Hepatocyte (in vitro differentiated cells): ENCODE results near the gene DPH5. TPM values are rescaled to one million over a fixed set of nuclear protein-coding genes. Genes with fewer than 3 reads are reported as not detected.

ENCODE experiments used
- DNase-seq: peaks from one replicate; pipeline ENCODE4 v3.0.0-alpha.2; 2016; ENCODE audit warnings: low spot score
- H2AFZ ChIP-seq: fragments of 200-600 bp; sonication (generic); 2 replicates; pipeline ENCODE4 v1.6.0; 2016; ENCODE audit warnings: antibody characterized with exemption, mild to moderate bottlenecking
- H3K27ac ChIP-seq: fragments of 200-600 bp; sonication (generic); 2 replicates; pipeline ENCODE4 v1.5.1; 2016; ENCODE audit warnings: mild to moderate bottlenecking
- H3K27me3 ChIP-seq: fragments of 200-600 bp; sonication (generic); 2 replicates; pipeline ENCODE4 v1.6.1; 2016
- H3K36me3 ChIP-seq: fragments of 200-600 bp; sonication (generic); replicated peaks from 2 replicates; pipeline ENCODE4 v1.5.1; 2016; ENCODE audit warnings: low read depth; ENCODE audit not compliant: insufficient read depth
- H3K4me1 ChIP-seq: fragments of 200-600 bp; sonication (generic); 2 replicates; pipeline ENCODE4 v1.5.1; 2016; ENCODE audit warnings: mild to moderate bottlenecking, moderate library complexity; ENCODE audit not compliant: insufficient read depth
- H3K4me2 ChIP-seq: fragments of 200-600 bp; sonication (generic); 2 replicates; pipeline ENCODE4 v1.6.0; 2016
- H3K4me3 ChIP-seq: fragments of 200-600 bp; sonication (generic); 2 replicates; pipeline ENCODE4 v1.5.1; 2016; ENCODE audit warnings: mild to moderate bottlenecking
- H3K79me2 ChIP-seq: fragments of 200-600 bp; sonication (generic); 2 replicates; pipeline ENCODE4 v1.6.0; 2017; ENCODE audit warnings: mild to moderate bottlenecking
- H3K9me2 ChIP-seq: fragments of 200-600 bp; sonication (generic); replicated peaks from 2 replicates; pipeline ENCODE4 v1.6.0; 2017; ENCODE audit warnings: mild to moderate bottlenecking; ENCODE audit not compliant: insufficient read depth
- H3K9me3 ChIP-seq: fragments of 200-600 bp; sonication (generic); 2 replicates; pipeline ENCODE4 v1.5.1; 2016; ENCODE audit warnings: low read depth, mild to moderate bottlenecking
- H4K20me1 ChIP-seq: fragments of 200-600 bp; sonication (generic); 2 replicates; pipeline ENCODE4 v1.6.0; 2016; ENCODE audit warnings: mild to moderate bottlenecking; ENCODE audit not compliant: insufficient read depth, poor library complexity, severe bottlenecking
- CTCF ChIP-seq: fragments of 200-600 bp; sonication (generic); IDR thresholded peaks from 2 replicates; pipeline ENCODE4 v1.5.1; 2016; ENCODE audit warnings: antibody characterized with exemption, mild to moderate bottlenecking; ENCODE audit not compliant: poor library complexity
- EZH2 ChIP-seq: fragments of 200-600 bp; sonication (generic); IDR thresholded peaks from 2 replicates; pipeline ENCODE4 v1.6.1; 2016; ENCODE audit warnings: antibody characterized with exemption, mild to moderate bottlenecking, borderline replicate concordance
- EZH2phosphoT487 ChIP-seq: fragments of 200-600 bp; sonication (generic); IDR thresholded peaks from one replicate; pipeline ENCODE4 v1.6.1; 2018; ENCODE audit warnings: antibody characterized with exemption, mild to moderate bottlenecking, low read depth, moderate library complexity; ENCODE audit not compliant: unreplicated experiment, severe bottlenecking
- WGBS: methylation state at CpG from one replicate; pipeline ENCODE4 v1.1.6; 2016; ENCODE audit warnings: low lambda C conversion rate; ENCODE audit errors: missing lambda C conversion rate; 5-methylcytosine and 5-hydroxymethylcytosine counted together
- polyA plus RNA-seq: library from polyadenylated mRNA; unstranded; fragments of >200 nt; fragmentation: Nextera tagmentation; extraction: Ambion mirVana; gene quantifications from 2 replicates; pipeline ENCODE4 v1.2.1, GENCODE V29; 2016
- total RNA-seq: library from RNA; depleted of rRNA; stranded (reverse); fragments of >200 nt; gene quantifications from 2 replicates; pipeline ENCODE4 v1.2.3, GENCODE V29; 2014

DPH5 gene
- total and polyA plus RNA-seq, 2 experiments from 2014 or later = 19.8 to 35.7 TPM

DNA sequence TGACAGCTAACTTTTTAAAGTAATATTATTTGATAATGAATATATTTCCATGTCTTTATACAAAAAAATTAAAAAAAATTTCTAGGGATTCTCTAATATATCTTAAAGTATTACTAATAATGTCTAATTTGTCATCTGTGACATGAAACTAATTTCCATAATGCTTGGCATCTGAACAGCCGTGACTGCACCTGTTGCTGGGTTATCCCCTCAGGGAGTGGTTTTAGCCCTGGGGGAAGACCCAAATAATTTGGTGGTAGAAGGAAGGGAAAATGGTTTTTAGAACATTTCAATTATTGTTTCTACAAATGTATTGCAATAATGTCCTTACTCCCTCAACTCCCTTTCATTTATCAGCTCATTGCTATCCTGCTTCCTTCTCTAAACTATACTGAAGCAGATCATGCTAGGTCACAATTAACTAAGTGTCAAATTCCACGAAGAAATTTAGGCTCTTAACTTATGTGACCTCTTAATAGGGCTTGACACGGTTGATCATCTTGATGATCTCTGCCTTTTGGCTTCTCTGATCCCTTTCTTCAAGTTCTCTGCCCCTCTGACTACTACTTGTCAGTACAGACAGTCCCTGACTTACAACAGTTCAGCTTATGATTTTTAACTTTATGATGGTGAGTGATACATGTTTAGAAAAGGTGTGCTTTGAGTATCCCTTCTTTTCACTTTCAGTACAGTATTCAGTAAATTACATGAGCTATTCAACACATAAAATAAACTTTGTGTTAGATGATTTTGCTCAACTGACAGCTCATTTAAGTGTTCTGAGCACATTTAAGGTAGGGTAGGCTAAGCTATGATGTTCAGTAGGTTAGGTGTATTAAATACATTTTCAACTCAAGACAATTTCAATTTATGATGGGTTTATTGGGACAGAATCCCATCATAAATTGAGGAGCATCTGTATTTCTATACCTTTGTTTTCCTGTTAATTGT is 26.4 kb upstream of the DPH5 start:
- TF ChIP-seq EZH2phosphoT487 (no peak), CTCF (no peak), EZH2 (no peak)
- WGBS = 68% methylated on average over 3 of the region's 3 CpGs
- no peaks in the 10 kb centered on the region for H3K36me3 ChIP-seq
- no peaks in the 10 kb centered on the region for H3K79me2 ChIP-seq
- H3K4me3 ChIP-seq = no peak overlapping the region
- DNase-seq = no peak
- no peaks in the 10 kb centered on the region for H3K9me3 ChIP-seq
- no peaks in the 10 kb centered on the region for H3K4me1 ChIP-seq
- H3K27ac ChIP-seq = no peak overlapping the region
- no peaks in the 10 kb centered on the region for H3K9me2 ChIP-seq
- no peak overlapping the region for H2AFZ ChIP-seq
- H4K20me1 ChIP-seq = no peaks in the 10 kb centered on the region
- H3K27me3 ChIP-seq = no peaks in the 10 kb centered on the region
- no peak overlapping the region for H3K4me2 ChIP-seq

GRCh38 chr1:101050869-101051268 is 25.3 kb upstream of the DPH5 start:
- Histone ChIP-seq H3K4me3 (no peak overlapping the region), H4K20me1 (no peaks in the 10 kb centered on the region), H3K9me2 (no peaks in the 10 kb centered on the region), H3K27ac (no peak overlapping the region), H3K36me3 (no peaks in the 10 kb centered on the region), H3K9me3 (no peaks in the 10 kb centered on the region), H2AFZ (no peak overlapping the region), H3K4me2 (no peak overlapping the region), H3K27me3 (no peaks in the 10 kb centered on the region), H3K4me1 (no peaks in the 10 kb centered on the region), H3K79me2 (no peaks in the 10 kb centered on the region)
- 97% methylated on average over 2 of the region's 2 CpGs for WGBS
- TF ChIP-seq EZH2 = no peak
- TF ChIP-seq EZH2phosphoT487 = no peak
- no peak for TF ChIP-seq CTCF
- no peak for DNase-seq

- H3K27me3 ChIP-seq = no peaks in the 10 kb centered on the region
- no peaks in the 10 kb centered on the region for H3K9me2 ChIP-seq
- no peaks in the 10 kb centered on the region for H3K79me2 ChIP-seq
- H3K9me3 ChIP-seq = no peaks in the 10 kb centered on the region
- no peaks in the 10 kb centered on the region for H3K36me3 ChIP-seq
- no peak overlapping the region for H3K4me2 ChIP-seq
- peaks cover 9% of the 10 kb centered on the region for H3K4me1 ChIP-seq
- no peak for DNase-seq
- no peak overlapping the region for H3K27ac ChIP-seq
- no peak overlapping the region for H3K4me3 ChIP-seq
- H4K20me1 ChIP-seq = no peaks in the 10 kb centered on the region
- TF ChIP-seq EZH2 (no peak), CTCF (no peak), EZH2phosphoT487 (no peak)
- H2AFZ ChIP-seq = no peak overlapping the region
Observed at GRCh38 chr1:101044749-101045148, 19.2 kb upstream of the DPH5 start.
